HK-2 (cell line): ENCODE measurements around the gene RNF144A.

Experiments
- DNase-seq: peaks from one replicate; pipeline ENCODE4 v3.0.0-alpha.2; 2018; ENCODE audit not compliant: unreplicated experiment

The RNF144A gene

GRCh38 chr2:7022492-7023385 lies 105.5 kb downstream of the RNF144A start:
- DNase-seq, result no peak

GRCh38 chr2:7023542-7023941 lies 106.3 kb downstream of the RNF144A start:
- DNase-seq, result no peak

DNA sequence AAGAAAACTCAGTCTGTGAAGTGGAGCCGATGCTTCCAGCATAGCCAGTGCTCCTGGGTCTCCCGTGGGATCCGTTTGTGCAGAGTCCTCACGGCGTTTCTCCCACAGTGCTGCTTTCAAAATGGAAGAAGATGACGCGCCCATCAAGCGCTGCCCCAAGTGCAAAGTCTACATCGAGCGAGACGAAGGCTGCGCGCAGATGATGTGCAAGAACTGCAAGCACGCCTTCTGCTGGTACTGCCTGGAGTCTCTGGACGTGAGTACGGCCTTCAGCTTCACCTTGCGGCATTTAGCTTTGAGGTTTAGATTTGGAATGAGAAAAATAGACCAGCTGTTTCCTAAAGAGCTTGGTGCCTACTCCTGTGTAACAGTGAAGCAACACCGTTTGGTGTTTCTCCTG lies 107.0 kb downstream of the RNF144A start:
- DNase-seq, result no peak

- DNase-seq, result no peak
Observed at GRCh38 chr2:7025082-7025481, 107.9 kb downstream of the RNF144A start.

- no peak for DNase-seq
Observed at GRCh38 chr2:7026742-7027141, 109.5 kb downstream of the RNF144A start.

GRCh38 chr2:7027411-7027810 lies 110.2 kb downstream of the RNF144A start:
- no peak for DNase-seq

- DNase-seq, result no peak
Observed at GRCh38 chr2:7027956-7028655, 110.9 kb downstream of the RNF144A start.

DNA sequence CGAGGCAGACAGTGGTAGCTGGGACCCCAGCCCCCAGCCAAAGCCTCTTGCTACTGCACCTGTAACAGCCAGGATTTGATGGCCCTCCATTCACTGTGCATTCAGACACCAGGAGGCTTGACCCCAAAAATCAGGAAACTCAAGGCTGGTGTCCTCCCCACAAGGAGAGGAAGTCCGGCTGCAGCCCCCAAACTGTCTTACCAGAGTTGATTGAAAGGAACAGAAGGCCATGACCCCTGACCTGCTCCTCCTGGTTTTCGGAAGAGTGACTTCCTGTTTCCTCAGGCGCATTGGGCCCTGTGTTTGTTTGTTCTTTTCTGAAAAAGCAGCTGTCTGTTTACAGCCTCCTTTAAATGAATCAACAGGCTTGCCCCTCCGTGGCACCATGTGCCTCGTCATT lies 111.6 kb downstream of the RNF144A start:
- DNase-seq, result no peak

- no peak for DNase-seq
Observed at GRCh38 chr2:7029291-7030059, 112.3 kb downstream of the RNF144A start.

DNA sequence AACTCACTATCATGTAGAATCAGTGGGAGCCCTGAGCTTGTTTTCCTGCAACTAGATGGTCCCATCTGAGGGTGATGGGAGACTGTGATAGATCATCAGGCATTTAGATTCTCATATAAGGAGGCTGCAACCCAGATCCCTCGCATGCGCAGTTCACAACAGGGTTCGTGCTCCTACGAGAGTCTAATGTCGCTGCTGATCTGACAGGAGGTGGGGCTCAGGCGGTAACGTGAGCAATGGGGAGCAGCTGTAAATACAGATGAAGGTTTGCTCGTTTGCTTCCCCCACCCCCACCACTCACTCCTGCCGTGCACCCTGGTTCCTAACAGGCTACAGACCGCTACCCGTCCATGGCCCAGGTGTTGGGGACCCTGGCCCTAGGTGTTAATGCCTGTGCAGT lies 113.6 kb downstream of the RNF144A start:
- no peak for DNase-seq

- DNase-seq, result no peak
Observed at GRCh38 chr2:7031547-7032245, 114.5 kb downstream of the RNF144A start.

DNA sequence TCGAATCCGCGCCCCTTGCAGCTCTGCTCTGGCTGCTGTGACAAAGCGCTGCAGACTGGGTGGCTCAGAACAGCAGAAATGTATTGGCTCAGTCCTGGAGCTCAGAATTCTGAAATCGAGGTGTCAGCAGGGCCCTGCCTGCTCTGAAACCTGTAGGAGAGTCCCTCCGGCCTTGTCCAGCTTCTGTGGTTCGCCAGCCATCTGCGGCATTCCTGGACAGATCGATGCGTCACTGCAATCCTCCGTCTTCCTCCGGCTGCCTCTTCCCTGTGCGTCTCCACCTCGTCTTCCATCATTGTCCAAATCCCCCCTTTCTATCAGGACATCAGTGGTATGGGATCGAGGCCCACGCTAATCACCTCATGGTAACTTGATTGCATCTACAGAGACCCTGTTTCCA lies 115.2 kb downstream of the RNF144A start:
- no peak for DNase-seq

DNA sequence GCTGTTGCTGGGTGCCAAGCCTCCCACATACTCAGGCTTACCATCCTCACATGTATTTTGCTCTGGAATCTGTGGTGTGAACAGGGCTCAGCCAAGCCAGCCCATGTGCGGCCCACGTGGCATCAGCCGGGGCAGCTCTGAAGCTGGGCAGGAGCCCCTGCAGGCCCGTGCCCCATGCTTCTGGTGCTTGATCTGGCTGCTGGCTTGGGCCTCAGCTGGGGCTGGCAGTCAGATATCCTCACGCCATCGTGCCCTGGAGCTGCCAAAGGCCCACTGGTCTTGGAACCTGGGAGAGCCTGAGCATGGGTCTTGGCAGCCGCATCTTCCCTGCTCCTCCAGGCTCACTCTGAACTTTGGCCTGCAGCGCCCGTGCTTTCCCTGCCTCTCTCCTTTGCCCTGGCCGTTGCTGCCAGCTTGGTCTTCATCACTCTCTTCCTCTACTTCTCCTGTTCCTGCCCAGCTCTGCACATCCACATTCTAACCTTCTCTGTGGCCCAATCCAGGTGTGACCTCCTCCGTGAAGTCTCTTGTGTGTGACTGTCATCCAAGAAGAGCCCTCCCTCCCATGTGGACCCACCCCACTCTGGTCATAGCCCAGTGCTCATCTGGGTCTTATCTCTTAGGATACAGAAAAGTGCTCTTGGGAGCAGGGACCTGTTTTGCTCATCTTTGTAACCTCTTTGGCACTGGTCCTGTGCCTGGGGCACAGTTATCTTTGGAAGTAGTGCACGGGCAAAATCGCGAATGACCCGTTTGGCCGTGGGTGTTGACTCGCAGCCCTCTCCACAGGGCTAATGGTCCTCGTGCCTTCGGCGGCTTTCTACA lies 116.1 kb downstream of the RNF144A start:
- no peak for DNase-seq

GRCh38 chr2:7034303-7034702 lies 117.1 kb downstream of the RNF144A start:
- DNase-seq, result no peak

GRCh38 chr2:7035884-7036283 lies 118.7 kb downstream of the RNF144A start:
- DNase-seq, result no peak

DNA sequence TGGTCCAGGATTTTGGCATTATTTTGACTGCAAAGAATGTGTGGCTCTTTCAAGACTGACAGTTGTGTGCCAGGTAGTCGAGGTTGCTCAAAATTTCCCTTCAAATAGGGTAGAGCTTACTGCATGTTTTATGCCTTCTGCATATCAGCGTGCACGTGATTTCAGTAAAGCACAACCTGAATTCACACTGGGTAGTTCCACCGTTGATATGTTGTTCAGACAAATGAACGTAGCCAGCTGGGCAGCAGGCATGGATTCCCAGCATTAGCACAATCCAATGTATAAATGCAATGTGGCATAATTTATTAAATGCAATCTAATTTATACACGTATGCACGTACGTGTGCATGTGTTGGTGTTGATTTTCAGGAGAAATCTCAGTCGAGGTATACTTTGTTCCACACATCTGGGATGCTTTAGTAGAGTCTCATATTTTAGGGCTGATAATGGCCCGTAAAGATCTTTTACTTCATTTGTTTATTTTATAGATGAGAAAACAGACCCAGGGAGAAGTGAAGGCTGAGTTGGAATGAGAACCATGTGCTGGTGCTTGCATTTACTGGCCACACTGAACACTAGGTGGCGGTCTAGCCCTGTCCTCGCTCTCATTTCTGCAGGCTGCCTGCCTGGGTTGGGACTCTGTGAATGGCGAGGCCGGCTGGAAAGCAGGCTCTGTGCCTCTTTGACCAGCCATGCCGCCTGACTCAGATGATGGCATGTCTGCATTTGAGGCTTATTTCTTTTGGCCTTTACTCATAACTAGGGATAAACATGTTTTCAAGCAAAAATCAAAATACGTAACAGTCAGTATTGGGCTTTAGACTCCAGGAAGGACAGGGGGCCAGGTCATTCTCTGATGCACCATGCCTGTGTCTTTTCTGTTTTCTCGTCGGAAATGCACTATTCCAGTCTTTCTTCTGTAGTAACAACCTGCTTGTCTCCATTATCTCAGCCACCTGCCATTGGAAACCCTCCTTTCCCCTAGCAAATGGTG lies 120.4 kb downstream of the RNF144A start:
- DNase-seq, result peak; percentile 16

GRCh38 chr2:7040547-7040946 lies 123.3 kb downstream of the RNF144A start:
- no peak for DNase-seq

DNA sequence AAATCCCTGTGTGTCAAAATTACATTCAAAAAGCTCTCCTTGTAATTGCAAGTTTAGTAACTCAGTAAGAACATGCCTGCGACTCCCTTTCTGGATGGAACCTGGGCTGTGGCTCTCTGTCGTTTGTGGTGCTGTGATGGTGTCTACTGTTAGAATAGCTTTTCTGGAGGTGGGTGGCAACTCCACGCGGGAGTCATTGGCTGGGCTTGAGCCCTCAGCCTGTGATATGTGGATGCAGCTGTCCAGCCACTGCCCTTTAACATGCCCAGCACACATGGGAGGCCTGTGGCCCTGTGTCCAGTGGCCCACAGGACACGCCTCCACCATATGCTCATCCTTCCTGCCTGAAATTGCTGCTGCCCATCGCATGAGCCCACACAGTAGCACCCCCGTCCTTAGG lies 124.2 kb downstream of the RNF144A start:
- no peak for DNase-seq

DNA sequence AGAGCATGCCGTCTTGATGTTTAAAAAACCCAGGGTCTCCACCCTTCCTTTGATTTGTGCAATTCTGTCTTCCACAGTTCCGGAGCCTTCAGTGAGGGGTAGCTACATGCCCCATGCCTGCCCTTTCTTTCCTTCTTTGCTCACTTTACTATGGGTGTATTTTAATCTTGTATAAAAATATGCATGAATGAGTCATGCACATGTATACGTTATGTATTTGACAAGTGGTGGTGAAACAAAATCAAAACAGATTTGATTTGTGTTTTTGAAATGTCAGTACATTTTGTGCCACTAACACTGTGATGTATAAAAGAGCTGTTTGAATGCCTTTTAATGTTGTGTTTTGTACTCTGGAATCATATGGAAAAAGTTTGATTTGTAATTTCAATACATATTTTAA lies 126.5 kb downstream of the RNF144A start:
- no peak for DNase-seq
